Stimulated activated naive B cell treated with anti-CD40 and anti-IgM and Interleukin-4, amounts not matched to agents 10 μg/mL and 1 μg/mL and 100 μg/mL, for 72 hours (primary cell): ENCODE results near the gene KAZN.

Experiments used
- ATAC-seq, 2 donors: fragments of 150-1000 bp; cut with Tn5 transposase; replicated peaks; 2 replicates each; pipeline ENCODE4 v1.10.0; 2021; ENCODE audit warnings: moderate library complexity in 1 of 2
- DNase-seq: peaks from one replicate; pipeline ENCODE4 v3.0.0; 2021
- H3K27ac Mint-ChIP-seq: one replicate; pipeline ENCODE4 v1.8.0; 2022; ENCODE audit warnings: mild to moderate bottlenecking, mixed read lengths
- H3K27me3 Mint-ChIP-seq, 2 donors: one replicate each; pipeline ENCODE4 v1.8.0; 2022; ENCODE audit warnings: mixed read lengths in 2 of 2
- H3K36me3 Mint-ChIP-seq, 2 donors: one replicate each; pipeline ENCODE4 v1.8.0; 2022; ENCODE audit warnings: mixed read lengths in 2 of 2, mild to moderate bottlenecking in 1 of 2
- H3K4me1 Mint-ChIP-seq, 2 donors: one replicate each; pipeline ENCODE4 v1.8.0; 2022; ENCODE audit warnings: mixed read lengths in 2 of 2, mild to moderate bottlenecking in 1 of 2
- H3K4me3 Mint-ChIP-seq, 2 donors: one replicate each; pipeline ENCODE4 v1.8.0; 2022; ENCODE audit warnings: mild to moderate bottlenecking in 2 of 2, mixed read lengths in 2 of 2, moderate library complexity in 1 of 2
- H3K9me3 Mint-ChIP-seq, 2 donors: one replicate each; pipeline ENCODE4 v1.8.0; 2022; ENCODE audit warnings: mixed read lengths in 2 of 2, mild to moderate bottlenecking in 1 of 2

The KAZN gene

GRCh38 chr1:14994148-14994547 is 395.7 kb downstream of the KAZN start:
- no peak for DNase-seq
- no peaks in the 10 kb centered on the region for H3K36me3 Mint-ChIP-seq
- no peak for ATAC-seq
- H3K27me3 Mint-ChIP-seq = no peaks in the 10 kb centered on the region
- H3K27ac Mint-ChIP-seq = no peak overlapping the region
- H3K4me3 Mint-ChIP-seq = no peak overlapping the region
- H3K4me1 Mint-ChIP-seq = no peaks in the 10 kb centered on the region
- H3K9me3 Mint-ChIP-seq = no peaks in the 10 kb centered on the region

- Mint-ChIP-seq H3K36me3 (no peaks in the 10 kb centered on the region), H3K27me3 (no peaks in the 10 kb centered on the region), H3K9me3 (no peaks in the 10 kb centered on the region), H3K4me1 (no peaks in the 10 kb centered on the region), H3K4me3 (no peak overlapping the region), H3K27ac (no peak overlapping the region)
- DNase-seq = no peak
- ATAC-seq = no peak
These were observed 396.5 kb downstream of the KAZN start for GRCh38 chr1:14994841-14995437.

GRCh38 chr1:14996133-14997050 is 397.9 kb downstream of the KAZN start:
- H3K27ac Mint-ChIP-seq = no peak overlapping the region
- no peaks in the 10 kb centered on the region for H3K9me3 Mint-ChIP-seq
- no peak for ATAC-seq
- no peaks in the 10 kb centered on the region for H3K4me1 Mint-ChIP-seq
- no peaks in the 10 kb centered on the region for H3K36me3 Mint-ChIP-seq
- no peak overlapping the region for H3K4me3 Mint-ChIP-seq
- H3K27me3 Mint-ChIP-seq = no peaks in the 10 kb centered on the region
- no peak for DNase-seq

GRCh38 chr1:14997646-14998276 is 399.3 kb downstream of the KAZN start:
- Mint-ChIP-seq H3K27me3 (no peaks in the 10 kb centered on the region), H3K4me1 (no peaks in the 10 kb centered on the region), H3K9me3 (no peaks in the 10 kb centered on the region), H3K36me3 (no peaks in the 10 kb centered on the region), H3K4me3 (no peak overlapping the region), H3K27ac (no peak overlapping the region)
- ATAC-seq = no peak
- DNase-seq = no peak

- no peaks in the 10 kb centered on the region for H3K9me3 Mint-ChIP-seq
- ATAC-seq = no peak
- no peaks in the 10 kb centered on the region for H3K36me3 Mint-ChIP-seq
- no peaks in the 10 kb centered on the region for H3K27me3 Mint-ChIP-seq
- no peak for DNase-seq
- no peaks in the 10 kb centered on the region for H3K4me1 Mint-ChIP-seq
- no peak overlapping the region for H3K27ac Mint-ChIP-seq
- H3K4me3 Mint-ChIP-seq = no peak overlapping the region
These were observed 401.0 kb downstream of the KAZN start for GRCh38 chr1:14999441-14999840.

GRCh38 chr1:15000030-15000429 is 401.5 kb downstream of the KAZN start:
- ATAC-seq (no peak), DNase-seq (no peak)
- no peaks in the 10 kb centered on the region for H3K4me1 Mint-ChIP-seq
- no peak overlapping the region for H3K27ac Mint-ChIP-seq
- H3K36me3 Mint-ChIP-seq = no peaks in the 10 kb centered on the region
- no peak overlapping the region for H3K4me3 Mint-ChIP-seq
- no peaks in the 10 kb centered on the region for H3K27me3 Mint-ChIP-seq
- no peaks in the 10 kb centered on the region for H3K9me3 Mint-ChIP-seq

GRCh38 chr1:15000671-15001070 is 402.2 kb downstream of the KAZN start:
- no peaks in the 10 kb centered on the region for H3K4me1 Mint-ChIP-seq
- H3K27ac Mint-ChIP-seq = no peak overlapping the region
- H3K36me3 Mint-ChIP-seq = no peaks in the 10 kb centered on the region
- ATAC-seq (no peak), DNase-seq (no peak)
- H3K4me3 Mint-ChIP-seq = no peak overlapping the region
- H3K27me3 Mint-ChIP-seq = no peaks in the 10 kb centered on the region
- no peaks in the 10 kb centered on the region for H3K9me3 Mint-ChIP-seq

GRCh38 chr1:15001317-15001915 is 402.9 kb downstream of the KAZN start:
- DNase-seq = no peak
- Mint-ChIP-seq H3K9me3 (no peaks in the 10 kb centered on the region), H3K36me3 (no peaks in the 10 kb centered on the region), H3K27me3 (peaks cover 0 to 2% of the 10 kb centered on the region in 2 donors), H3K4me3 (no peak overlapping the region), H3K27ac (no peak overlapping the region), H3K4me1 (no peaks in the 10 kb centered on the region)
- ATAC-seq = no peak

GRCh38 chr1:15002325-15002724 is 403.8 kb downstream of the KAZN start:
- ATAC-seq (no peak), DNase-seq (no peak)
- Mint-ChIP-seq H3K4me1 (no peaks in the 10 kb centered on the region), H3K27ac (no peak overlapping the region), H3K27me3 (peaks cover 0 to 4% of the 10 kb centered on the region in 2 donors), H3K36me3 (no peaks in the 10 kb centered on the region), H3K9me3 (no peaks in the 10 kb centered on the region), H3K4me3 (no peak overlapping the region)

GRCh38 chr1:15004396-15004795 is 405.9 kb downstream of the KAZN start:
- no peak overlapping the region for H3K4me3 Mint-ChIP-seq
- peaks cover 4 to 5% of the 10 kb centered on the region in 2 donors for H3K27me3 Mint-ChIP-seq
- no peaks in the 10 kb centered on the region for H3K4me1 Mint-ChIP-seq
- no peak overlapping the region for H3K27ac Mint-ChIP-seq
- no peaks in the 10 kb centered on the region for H3K36me3 Mint-ChIP-seq
- no peaks in the 10 kb centered on the region for H3K9me3 Mint-ChIP-seq
- ATAC-seq = no peak
- no peak for DNase-seq

GRCh38 chr1:15005116-15005515 is 406.6 kb downstream of the KAZN start:
- no peaks in the 10 kb centered on the region for H3K36me3 Mint-ChIP-seq

GRCh38 chr1:15007368-15007767 is 408.9 kb downstream of the KAZN start:
- no peaks in the 10 kb centered on the region for H3K4me1 Mint-ChIP-seq

More at GRCh38 chr1:15005116-15005515, 406.6 kb downstream of the KAZN start:
- Mint-ChIP-seq H3K4me3 (no peak overlapping the region), H3K9me3 (no peaks in the 10 kb centered on the region), H3K27me3 (peaks cover 4 to 5% of the 10 kb centered on the region in 2 donors), H3K27ac (no peak overlapping the region), H3K4me1 (no peaks in the 10 kb centered on the region)
- DNase-seq (no peak), ATAC-seq (no peak)

GRCh38 chr1:15007842-15008241 is 409.4 kb downstream of the KAZN start:
- Mint-ChIP-seq H3K4me1 (no peaks in the 10 kb centered on the region), H3K27me3 (peaks cover 4 to 5% of the 10 kb centered on the region in 2 donors), H3K4me3 (no peak overlapping the region), H3K36me3 (no peaks in the 10 kb centered on the region), H3K9me3 (no peaks in the 10 kb centered on the region), H3K27ac (no peak overlapping the region)
- no peak for DNase-seq
- ATAC-seq = no peak

More at GRCh38 chr1:15007368-15007767, 408.9 kb downstream of the KAZN start:
- peaks cover 4 to 5% of the 10 kb centered on the region in 2 donors for H3K27me3 Mint-ChIP-seq
- H3K9me3 Mint-ChIP-seq = no peaks in the 10 kb centered on the region
- H3K27ac Mint-ChIP-seq = no peak overlapping the region
- no peak overlapping the region for H3K4me3 Mint-ChIP-seq
- no peaks in the 10 kb centered on the region for H3K36me3 Mint-ChIP-seq
- ATAC-seq (no peak), DNase-seq (no peak)
